GM12874 (cell line): Measurements from ENCODE around the gene UCHL3.

Experiments
- CTCF ChIP-seq: IDR thresholded peaks from 2 replicates; pipeline ENCODE4 v1.5.1; 2011; ENCODE audit warnings: low read depth, mild to moderate bottlenecking, control low read depth, low read length, moderate library complexity; ENCODE audit not compliant: insufficient read depth

Gene UCHL3

GRCh38 chr13:75512253-75512652, 37.3 kb upstream of the UCHL3 start:
- TF ChIP-seq CTCF, result no peak

- no peak for TF ChIP-seq CTCF
Observed at GRCh38 chr13:75513271-75513670, 36.3 kb upstream of the UCHL3 start.

GRCh38 chr13:75514080-75514995, 35.3 kb upstream of the UCHL3 start:
- TF ChIP-seq CTCF, result no peak

- TF ChIP-seq CTCF, result no peak
Observed at GRCh38 chr13:75518439-75519088, 31.0 kb upstream of the UCHL3 start.

- no peak for TF ChIP-seq CTCF
Observed at GRCh38 chr13:75521956-75522355, 27.6 kb upstream of the UCHL3 start.

GRCh38 chr13:75530549-75530961, 19.0 kb upstream of the UCHL3 start:
- no peak for TF ChIP-seq CTCF

GRCh38 chr13:75533861-75534260, 15.7 kb upstream of the UCHL3 start:
- no peak for TF ChIP-seq CTCF
